ENCODE data around the gene ANKK1. TPM values are rescaled to one million over a fixed set of nuclear protein-coding genes. Genes with fewer than 3 reads are reported as not detected.

ANKK1 gene
- total RNA-seq, 1 donor from 2014 or later: not detected

DNA sequence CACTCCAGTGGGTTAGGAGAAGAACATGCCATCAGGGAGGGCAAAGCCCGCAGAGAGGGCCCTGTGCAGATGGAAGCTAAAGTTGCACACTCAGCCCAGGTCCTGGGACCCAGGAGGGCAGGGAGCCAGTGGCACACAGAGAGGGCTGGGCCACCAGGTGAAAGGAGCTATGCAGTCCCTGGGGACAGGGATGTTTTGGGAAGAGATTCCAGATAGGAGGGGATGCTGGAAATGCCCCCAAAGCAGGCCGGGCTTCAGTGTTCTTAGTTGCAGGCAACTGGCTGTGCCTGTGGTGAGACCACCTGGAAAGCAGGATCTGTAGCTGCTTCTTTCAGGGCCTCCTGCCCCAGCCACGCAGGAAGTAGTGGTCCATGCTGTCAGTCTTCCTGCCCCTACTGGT lies 19.6 kb downstream of the ANKK1 start:
- no peak for FAIRE-seq
- no peak for DNase-seq (ENCODE audit: low spot score in 2 of 2)

DNA sequence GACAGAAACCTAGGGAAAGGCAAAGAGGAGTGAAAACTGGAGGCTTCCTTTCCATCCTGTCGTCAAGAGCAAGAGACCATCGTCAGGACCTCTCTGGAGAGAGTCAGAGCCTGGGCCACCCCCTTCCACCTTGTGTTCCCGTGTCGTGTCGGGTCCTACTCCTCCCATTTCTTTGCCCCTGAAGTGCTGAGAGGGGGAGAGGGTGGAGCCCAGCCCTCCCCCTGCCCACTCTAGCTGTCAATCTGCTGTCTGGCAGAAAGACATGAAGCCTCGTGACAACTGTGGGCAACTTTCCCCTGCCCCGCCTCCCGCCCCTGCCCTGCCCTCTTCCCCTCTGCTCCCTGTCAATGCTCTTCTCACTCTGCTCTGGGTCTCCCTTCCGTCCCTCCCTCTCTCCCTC lies 20.6 kb downstream of the ANKK1 start:
- FAIRE-seq (no peak), DNase-seq (ENCODE audit: low spot score in 2 of 2) (no peak)

DNA sequence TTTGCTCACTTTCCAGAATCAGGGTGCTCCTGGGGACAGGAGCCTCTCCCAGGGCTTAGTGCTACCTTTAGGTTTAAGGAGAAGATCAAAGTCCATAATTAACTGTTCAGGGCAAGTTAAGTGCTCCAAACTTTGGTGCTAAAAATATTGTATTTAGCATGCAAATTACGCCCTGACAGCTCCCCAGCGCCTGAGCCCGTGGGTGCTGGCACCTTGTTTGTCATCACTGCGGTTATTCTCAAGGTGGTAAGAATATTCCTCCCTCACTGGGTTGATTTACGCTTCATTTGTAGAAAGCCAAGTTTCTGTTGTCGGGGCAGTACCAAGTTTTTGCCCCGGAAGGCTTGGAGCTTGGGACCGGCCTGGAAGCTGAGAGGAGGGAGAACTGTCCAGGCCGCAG lies 21.3 kb downstream of the ANKK1 start:
- DNase-seq (ENCODE audit: low spot score in 2 of 2) (no peak), FAIRE-seq (no peak)

DNA sequence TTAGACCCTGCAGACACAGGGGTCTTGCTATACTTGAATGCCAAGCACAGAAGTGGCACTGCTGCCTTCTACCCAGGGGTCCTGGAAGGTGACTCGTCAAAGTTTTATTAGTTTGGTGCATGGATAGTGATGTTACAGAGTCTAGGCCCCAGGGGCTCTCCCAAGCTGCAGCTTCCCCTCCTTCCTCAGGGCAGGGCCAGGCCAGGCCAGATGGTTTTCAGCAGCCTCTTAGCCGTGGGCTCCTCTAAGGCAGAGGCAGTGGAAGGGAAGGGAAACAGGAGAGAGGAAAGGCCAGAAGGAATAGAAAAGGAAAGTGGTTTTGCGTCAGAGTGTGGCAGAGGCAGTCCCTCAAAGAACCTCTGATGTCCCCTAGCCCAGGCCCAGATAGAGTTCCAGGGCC lies 21.9 kb downstream of the ANKK1 start:
- DNase-seq (ENCODE audit: low spot score in 2 of 2): no peak
- no peak for FAIRE-seq

DNA sequence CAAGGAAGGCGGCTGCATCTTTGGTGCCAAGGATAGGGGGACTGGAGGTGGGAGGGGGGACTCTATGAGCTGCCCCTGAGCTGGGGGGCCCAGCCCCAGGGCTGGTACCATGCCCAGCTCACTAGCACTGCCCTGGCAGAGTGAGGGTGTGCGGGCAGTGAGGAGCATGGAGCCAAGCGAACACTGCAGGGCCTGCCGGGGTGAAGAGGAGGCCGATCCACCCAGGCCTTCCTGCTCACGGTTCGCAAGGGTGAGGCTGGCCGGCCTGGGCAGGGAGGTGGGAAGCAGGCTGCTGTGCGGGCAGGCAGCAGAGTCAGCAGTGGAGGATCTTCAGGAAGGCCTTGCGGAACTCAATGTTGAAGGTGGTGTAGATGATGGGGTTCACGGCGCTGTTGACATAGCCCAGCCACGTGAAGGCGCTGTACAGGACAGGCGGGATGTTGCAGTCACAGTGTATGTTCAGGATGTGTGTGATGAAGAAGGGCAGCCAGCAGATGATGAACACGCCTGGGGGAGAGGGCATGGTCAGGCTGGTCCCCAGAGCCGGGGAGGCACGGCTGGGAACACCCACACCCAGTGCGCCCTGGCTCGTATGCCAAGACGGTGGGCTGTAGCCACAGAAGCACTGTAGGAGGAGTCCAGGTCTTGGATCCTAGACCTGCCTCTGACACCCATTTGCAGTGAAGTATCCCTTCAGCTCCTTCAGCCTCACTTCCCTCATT lies 23.0 kb downstream of the ANKK1 start:
- DNase-seq (ENCODE audit: low spot score in 2 of 2) (no peak), FAIRE-seq (no peak)

DNA sequence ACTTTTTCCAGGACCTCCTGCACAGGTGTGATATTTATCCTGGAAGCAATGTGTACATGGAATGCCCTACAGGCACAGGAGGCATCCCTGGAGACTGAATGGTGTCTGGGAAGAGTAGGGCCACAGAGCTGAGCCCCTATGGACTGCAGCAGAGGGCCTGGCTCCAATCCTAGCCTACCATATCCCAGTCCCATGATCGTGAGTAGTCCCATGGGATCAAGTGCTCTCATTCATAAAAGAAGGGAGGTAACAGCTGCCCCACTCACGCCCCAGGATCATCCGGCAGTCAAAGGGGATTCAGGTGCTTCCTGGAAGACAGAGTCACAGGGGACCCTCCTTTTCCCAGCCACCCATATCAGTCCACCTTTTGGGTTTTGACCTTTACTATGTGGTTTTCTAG lies 24.0 kb downstream of the ANKK1 start:
- FAIRE-seq (no peak), DNase-seq (ENCODE audit: low spot score in 2 of 2) (no peak)

DNA sequence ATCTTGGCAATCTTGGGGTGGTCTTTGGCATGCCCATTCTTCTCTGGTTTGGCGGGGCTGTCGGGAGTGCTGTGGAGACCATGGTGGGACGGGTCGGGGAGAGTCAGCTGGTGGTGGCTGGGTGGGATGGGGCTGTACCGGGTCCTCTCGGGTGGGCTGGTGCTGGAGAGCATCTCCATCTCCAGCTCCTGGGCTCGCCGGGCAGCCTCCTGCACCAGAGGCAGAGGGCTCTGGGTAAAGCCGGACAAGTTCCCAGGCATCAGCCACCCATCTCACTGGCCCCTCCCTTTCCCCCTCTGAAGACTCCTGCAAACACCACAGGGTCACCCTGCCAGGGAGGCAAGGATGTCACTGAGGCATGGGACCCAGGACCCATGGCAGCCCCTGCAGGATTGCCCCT lies 25.1 kb downstream of the ANKK1 start:
- no peak for FAIRE-seq

DNA sequence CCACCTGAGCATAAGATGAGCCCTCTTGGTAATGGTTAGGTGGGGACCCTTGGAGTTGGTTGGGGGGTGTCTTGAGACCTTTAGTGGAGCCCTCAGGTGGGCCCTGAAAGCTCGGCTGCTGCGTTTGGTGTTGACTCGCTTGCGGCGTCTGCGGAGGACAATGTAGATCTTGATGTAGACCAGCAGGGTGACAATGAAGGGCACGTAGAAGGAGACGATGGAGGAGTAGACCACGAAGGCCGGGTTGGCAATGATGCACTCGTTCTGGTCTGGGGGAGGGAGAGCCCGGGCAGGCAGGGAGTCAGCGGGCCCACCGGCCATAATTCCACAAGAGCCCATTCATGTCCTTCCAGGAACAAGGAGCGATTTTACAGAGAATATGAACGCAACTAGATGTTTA lies 27.8 kb downstream of the ANKK1 start:
- no peak for DNase-seq (ENCODE audit: low spot score in 2 of 2)
- no peak for FAIRE-seq

More for the DNA sequence above, 25.1 kb downstream of the ANKK1 start:
- no peak for DNase-seq (ENCODE audit: low spot score in 2 of 2)

DNA sequence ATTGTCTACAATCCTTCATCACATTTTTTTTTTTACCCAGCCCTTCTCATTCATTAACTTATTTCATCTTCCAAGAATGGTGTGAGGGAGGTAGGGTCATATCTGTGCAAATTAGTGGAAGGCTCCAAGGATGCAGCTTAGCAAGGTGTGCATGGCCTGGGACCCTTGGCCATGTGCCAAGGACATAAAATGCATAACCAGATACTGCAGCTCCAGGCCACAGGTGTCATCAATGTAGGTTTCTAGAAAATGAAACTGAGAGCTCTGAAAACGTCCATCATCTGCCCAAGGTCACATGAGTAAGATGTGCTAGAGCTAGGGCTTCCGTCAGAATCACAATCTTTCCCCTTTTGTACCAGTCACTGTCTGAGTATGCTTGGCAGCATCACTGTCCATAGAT lies 29.8 kb downstream of the ANKK1 start:
- FAIRE-seq (no peak), DNase-seq (ENCODE audit: low spot score in 2 of 2) (no peak)

DNA sequence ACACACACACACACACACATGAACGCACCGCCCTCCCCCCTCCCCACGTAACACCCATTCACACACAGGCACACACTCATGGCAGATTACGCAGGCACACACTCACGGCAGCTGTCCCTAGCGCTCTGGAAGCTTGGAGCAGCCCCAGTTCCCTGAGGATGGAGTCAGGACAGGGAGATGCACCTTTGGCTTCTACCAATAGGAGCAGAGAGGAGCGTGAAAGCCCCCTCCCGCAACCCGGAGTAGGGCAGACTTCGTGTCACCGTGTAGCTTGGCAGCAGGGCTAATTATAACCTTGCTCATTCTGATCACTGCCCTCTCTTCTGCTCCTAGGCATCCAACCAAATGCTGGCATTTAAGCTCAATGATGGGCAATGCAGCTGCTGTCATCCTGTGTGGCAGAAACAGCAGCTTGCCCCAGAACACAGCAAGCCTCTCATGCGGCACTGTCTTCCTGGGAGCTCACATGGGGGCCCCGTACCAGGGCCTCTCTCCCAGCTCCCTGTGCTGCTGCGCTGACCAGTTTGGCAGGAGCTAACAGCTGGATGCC lies 31.9 kb downstream of the ANKK1 start:
- DNase-seq (ENCODE audit: low spot score in 2 of 2) (no peak), FAIRE-seq (no peak)

DNA sequence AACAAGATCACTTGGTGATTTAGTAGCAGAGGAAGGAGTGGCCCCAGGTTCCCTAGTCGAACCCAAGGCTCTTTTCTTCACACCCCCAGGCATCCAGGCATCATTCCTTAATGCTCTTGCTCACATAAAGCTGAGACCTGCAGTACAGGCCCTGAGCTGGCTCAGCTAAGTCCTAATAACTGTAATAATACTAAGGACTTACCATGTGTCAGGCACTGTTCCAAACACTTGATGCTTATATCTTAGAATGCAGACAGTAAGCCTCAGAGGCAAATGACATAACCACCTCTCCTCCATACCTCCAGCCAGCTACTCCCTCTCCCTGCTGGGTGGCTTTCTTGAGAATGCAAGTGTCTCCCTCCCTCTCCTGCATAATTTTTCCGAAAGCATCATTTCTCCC lies 33.2 kb downstream of the ANKK1 start:
- FAIRE-seq (no peak), DNase-seq (ENCODE audit: low spot score in 2 of 2) (no peak)

DNA sequence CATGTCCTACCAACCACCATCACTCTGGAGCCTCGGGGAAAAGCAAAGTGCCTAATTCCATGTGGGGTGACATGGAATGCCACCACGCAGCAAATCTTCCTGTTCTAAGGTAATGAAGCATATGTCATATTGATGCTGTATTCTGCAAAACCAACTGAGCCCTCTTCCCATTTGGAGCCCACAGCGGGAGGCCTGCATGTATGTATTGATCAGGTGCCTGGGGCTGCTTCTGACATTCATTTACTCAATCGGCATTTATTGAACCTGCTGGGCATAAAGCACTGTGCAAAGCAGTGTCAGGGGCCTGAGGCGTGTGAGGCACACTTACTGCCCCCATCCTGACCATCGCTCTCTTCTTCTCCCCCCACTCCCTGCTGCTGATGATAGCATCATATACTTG lies 39.1 kb downstream of the ANKK1 start:
- FAIRE-seq: no peak
- DNase-seq (ENCODE audit: low spot score in 2 of 2): no peak

DNA sequence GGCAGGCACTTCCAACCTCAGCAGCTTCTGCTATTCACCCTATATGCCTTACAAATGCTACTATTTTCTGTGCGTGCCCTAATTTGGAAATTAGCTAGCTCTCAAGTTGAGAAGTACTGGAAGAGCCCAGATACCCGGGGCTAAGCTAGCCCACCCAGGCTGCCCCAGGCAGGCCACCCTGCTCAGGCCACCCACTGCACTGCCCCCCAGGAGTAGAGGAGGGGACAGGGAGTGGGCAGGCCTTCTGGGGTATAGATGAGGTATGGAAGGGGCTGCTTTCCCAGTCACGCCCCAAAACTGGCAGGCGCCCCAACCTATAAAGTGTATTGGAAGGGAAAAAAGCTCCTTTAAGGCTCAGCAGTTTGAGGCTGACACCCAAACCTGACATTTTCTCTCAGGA lies 44.2 kb downstream of the ANKK1 start:
- FAIRE-seq: no peak

DNA sequence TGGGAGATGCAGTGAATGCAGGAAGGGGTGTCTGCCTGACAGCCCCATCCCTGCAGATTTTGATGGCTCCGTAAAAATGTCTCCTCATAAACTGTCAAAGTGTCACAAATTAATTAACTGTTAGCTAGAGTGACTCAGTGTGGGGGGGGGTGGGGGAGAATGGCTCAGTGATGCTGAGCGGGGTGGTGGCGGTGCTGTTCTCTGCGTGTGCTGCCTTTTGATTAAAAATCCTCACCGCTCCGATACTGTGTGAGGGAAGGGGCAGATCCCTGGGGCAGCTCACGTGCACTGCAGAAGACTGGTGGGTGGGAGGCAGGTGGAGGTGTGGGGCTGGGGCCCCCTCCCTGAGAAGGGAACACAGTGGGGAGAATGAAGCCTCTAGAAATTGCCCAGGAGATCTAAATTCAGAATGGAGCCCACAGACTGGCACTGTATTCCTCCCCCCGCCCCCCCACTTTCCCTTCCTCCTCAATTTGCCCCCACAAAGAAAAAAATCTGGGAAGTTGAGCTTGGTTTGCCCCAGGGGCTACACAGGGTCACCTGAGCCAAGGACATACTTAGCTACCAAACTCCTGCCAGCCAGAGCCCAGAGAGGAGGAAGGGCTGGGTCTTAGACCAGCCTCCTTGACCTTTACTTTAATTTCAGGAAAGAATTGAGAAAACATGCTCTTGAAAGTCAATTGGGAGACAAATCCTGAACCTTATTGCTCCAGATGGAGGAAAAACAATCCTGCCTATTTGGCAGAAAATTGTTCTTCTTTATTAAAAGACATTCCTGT lies 47.8 kb downstream of the ANKK1 start:
- FAIRE-seq (no peak), DNase-seq (ENCODE audit: low spot score in 2 of 2) (no peak)

More for the DNA sequence above, 44.2 kb downstream of the ANKK1 start:
- DNase-seq (ENCODE audit: low spot score in 2 of 2): no peak

DNA sequence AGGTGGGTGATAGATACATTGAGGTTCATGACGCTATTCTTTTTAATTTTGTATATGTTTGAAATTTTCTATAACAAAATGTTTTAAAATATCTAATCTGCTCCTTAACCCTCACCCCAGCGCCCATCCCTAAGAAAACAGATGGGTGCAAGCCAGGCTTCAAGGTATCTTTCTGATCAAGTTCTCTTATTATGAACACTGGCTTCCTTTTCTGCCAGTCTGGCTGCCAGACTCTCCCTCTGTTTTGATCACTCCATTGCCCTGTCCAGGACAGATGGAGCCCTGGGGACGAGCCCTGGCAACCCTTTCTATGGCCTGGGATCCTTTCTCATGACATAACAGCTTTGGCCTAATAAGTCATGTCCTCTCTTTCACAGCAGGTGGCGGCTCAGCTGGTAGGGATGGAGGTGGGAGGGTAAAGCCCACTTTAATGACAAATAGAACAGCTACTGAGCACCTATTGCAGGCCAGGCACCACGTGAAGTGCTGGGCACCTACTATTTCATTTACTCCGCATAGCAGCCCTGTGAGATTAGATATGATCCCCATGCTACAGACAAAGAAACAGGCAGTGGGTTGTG lies 49.2 kb downstream of the ANKK1 start:
- FAIRE-seq (no peak), DNase-seq (ENCODE audit: low spot score in 2 of 2) (no peak)

DNA sequence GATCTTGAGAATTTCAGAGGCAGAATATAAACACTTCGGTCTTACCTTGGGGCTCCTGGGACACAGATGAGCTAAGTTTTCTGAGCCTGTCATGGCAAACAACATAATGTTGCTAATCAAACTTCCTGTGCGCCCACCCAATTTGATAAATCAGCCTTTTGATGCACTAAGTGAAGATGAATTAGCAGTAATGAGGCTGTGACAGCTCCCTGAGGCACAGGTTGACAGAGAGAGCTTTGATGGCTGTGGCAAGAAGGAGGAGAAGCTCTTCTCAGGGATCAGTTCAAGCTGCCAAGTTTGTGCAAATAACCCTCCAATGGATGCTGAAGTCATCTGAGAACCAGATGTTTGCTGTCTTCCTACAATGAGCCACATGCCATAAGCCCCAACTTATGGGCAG lies 53.2 kb downstream of the ANKK1 start:
- DNase-seq (ENCODE audit: low spot score in 2 of 2): no peak
- no peak for FAIRE-seq

DNA sequence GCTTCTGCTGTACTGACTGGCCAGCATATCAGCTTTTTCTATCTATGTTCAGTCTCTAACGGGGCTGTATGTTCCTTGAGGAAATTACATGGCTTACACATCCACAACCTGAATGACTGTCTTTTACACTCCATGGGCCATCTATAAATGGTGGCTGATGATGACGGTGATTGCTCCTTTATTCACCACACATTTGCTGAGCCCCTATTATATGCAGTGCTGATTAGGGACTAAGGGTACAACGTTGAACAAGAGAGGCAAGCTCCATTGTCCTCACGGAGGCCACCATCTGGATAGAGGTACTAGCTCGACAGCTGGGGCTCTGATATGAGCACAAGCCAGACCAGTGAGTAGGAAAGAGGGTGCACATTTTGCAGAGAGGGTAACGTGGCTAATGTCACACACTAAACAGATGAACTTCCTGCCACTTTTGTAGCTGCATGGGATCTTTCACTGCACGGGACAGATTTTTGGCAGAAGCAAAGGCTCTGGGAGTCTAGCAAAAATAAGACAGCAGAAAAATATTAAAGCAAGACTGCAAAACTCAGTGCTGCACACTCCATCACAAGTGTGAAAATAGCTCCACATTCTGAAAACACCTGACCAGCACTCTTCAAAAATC lies 57.0 kb downstream of the ANKK1 start:
- DNase-seq (ENCODE audit: low spot score in 2 of 2) (no peak), FAIRE-seq (no peak)

DNA sequence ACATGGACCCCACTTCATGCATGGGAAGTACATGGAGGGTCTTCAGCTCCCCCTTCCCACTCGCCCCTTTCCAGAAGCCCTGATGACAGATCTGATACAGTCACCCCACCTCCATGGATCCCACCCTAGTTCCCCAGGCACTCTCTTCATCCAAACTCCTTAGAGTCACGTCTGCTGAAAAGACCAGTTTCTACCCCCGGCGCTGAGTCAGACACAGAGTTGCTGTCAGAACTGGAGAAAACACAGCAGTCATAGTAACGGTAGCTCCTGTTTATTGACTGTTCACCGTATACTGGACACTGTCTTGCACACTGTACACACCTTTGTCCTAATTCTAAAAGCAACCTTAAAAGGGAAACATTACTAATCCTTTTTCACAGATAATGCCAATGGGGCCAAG lies 58.5 kb downstream of the ANKK1 start:
- no peak for FAIRE-seq

DNA sequence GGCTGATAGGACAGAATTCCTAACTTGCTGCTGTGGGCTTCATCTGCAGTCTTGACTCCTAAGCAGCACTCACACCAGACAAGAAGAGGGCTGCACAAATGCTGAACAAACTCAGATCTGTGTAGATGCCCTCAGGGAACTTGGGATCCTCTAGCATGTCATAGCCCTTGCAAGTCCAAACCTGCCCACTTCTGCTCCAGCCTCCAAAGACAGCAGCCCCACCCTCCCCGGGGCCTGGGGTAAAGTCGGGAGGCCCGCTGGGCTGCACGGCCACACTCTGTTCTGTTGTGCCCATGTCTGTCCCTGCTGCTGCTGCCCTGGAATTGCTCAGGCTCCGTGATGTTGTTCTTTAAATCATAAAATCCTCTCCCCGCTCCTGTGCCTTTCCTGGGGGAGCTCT lies 59.4 kb downstream of the ANKK1 start:
- no peak for DNase-seq (ENCODE audit: low spot score in 2 of 2)
- FAIRE-seq: no peak

More for the DNA sequence above, 58.5 kb downstream of the ANKK1 start:
- DNase-seq (ENCODE audit: low spot score in 2 of 2): no peak

DNA sequence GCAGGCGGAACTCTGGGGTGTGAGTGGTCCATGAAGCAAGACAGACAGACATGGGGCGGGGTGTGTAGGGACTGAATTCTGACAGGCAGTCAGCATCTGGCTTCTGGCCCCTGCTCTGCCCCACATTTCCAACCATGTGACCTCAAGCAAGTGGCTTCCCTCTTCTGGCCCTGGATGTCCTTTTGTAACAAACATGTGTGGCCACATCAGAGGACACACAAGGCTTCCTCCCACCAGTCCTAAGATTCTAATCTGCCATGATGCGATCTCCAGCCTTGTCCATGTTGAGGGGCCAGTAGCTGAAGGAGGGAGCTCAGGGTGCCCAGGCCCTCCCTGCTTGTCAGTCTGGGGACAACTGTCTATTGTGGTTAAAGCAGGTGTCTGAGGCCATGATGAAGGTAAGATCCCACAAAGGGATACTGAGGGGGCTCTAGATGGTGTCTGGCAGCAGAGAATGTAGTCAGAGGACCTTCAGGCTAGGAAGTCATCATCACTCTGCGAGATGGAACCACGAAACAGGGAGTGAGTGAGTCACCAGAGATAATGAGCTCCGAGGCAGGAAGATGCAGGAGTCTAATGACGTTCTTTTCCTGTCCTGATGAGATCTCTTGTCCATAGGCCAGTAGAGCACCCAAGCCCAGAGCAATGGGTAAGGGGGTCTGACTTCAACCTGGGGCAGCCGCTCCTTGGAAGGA lies 60.2 kb downstream of the ANKK1 start:
- DNase-seq (ENCODE audit: low spot score in 2 of 2): no peak
- no peak for FAIRE-seq

DNA sequence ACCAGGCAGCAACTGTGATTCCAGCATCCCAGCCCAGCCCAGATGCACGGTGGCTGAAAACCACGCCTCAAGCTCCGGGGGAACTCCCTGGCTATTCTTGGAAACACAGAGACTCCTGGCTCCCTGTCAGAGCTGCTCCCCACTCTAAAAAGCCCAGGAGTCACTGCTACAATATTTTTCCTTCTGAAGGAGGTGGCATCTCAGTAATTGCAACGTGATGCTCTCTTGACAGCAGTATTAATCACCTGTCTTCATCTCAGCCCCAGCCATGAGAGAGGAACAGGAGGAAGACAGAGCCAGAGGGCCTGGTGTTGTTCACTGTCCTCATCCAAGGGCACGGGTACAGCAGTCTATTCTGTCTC lies 60.7 kb downstream of the ANKK1 start:
- FAIRE-seq (no peak), DNase-seq (ENCODE audit: low spot score in 2 of 2) (no peak)

All from frontal cortex (tissue), 4 donors.